ENCODE measurements around the gene APLP2. TPM values are rescaled to one million over a fixed set of nuclear protein-coding genes. Genes with fewer than 3 reads are reported as not detected.
"Not testable (repeated sequence)": the region's sequence is repeated elsewhere in the genome, so short reads cannot be mapped to it uniquely, and the experiment has no call there.

The APLP2 gene
- total RNA-seq, result 100 to 1,000 TPM in 3 of 4 donors, 10 to 100 TPM in 1; 86.6 to 530 (median 347) TPM

GRCh38 chr11:130069659-130070108, at the start of gene APLP2:
TSS of gene APLP2 (plus strand) at chr11:130069894. CDS start at chr11:130069978, 84 bp downstream.
- Histone ChIP-seq H3K36me3 (no peaks in the 10 kb centered on the region), H3K9me3 (no peaks in the 10 kb centered on the region), H3K4me1 (peaks cover 0 to 8% (median 3%) of the 10 kb centered on the region in 4 donors), H3K27ac (peak within 1 kb of the TSS; percentile 88 to 97 (median 94)), H3K4me3 (peak within 1 kb of the TSS; percentile 89 to 96 (median 93)), H3K27me3 (no peaks in the 10 kb centered on the region)
- DNase-seq, result peak; percentile 99 to 100 (median 100)
- peak; percentile 90 to 93 for TF ChIP-seq POLR2A (IDR thresholded peaks at IDR 0.05)
- TF ChIP-seq CTCF (IDR thresholded peaks at IDR 0.05), result no peak

- no peak for DNase-seq
- Histone ChIP-seq H3K4me3 (no peak overlapping the region), H3K27me3 (no peaks in the 10 kb centered on the region), H3K9me3 (peaks cover 0 to 4% (median 0%) of the 10 kb centered on the region in 4 donors), H3K4me1 (no peaks in the 10 kb centered on the region), H3K27ac (no peak overlapping the region), H3K36me3 (no peaks in the 10 kb centered on the region)
- TF ChIP-seq CTCF (IDR thresholded peaks at IDR 0.05) (no peak), POLR2A (IDR thresholded peaks at IDR 0.05) (no peak)
These were observed 49.4 kb upstream of the APLP2 start for GRCh38 chr11:130020323-130020722.

- not testable (repeated sequence) for H3K27me3 ChIP-seq, H3K4me3 ChIP-seq, H3K4me1 ChIP-seq, H3K27ac ChIP-seq, H3K9me3 ChIP-seq, DNase-seq, H3K36me3 ChIP-seq
These were observed 48.1 kb upstream of the APLP2 start for GRCh38 chr11:130021606-130022005.

- no peaks in the 10 kb centered on the region for H3K4me1 ChIP-seq
- H3K27me3 ChIP-seq, result no peaks in the 10 kb centered on the region
- peaks cover 0 to 4% (median 0%) of the 10 kb centered on the region in 4 donors for H3K9me3 ChIP-seq
- no peak overlapping the region for H3K27ac ChIP-seq
- no peak overlapping the region for H3K4me3 ChIP-seq
- no peak for DNase-seq
- no peak for TF ChIP-seq CTCF (IDR thresholded peaks at IDR 0.05)
- no peak for TF ChIP-seq POLR2A (IDR thresholded peaks at IDR 0.05)
- H3K36me3 ChIP-seq, result no peaks in the 10 kb centered on the region
These were observed 46.9 kb upstream of the APLP2 start for GRCh38 chr11:130022799-130023198.

- peaks cover 0 to 4% (median 0%) of the 10 kb centered on the region in 4 donors for H3K9me3 ChIP-seq
- H3K4me3 ChIP-seq, result no peak overlapping the region
- H3K27me3 ChIP-seq, result no peaks in the 10 kb centered on the region
- no peak overlapping the region for H3K27ac ChIP-seq
- TF ChIP-seq CTCF (IDR thresholded peaks at IDR 0.05), result no peak
- TF ChIP-seq POLR2A (IDR thresholded peaks at IDR 0.05), result no peak
- H3K36me3 ChIP-seq, result no peaks in the 10 kb centered on the region
- no peaks in the 10 kb centered on the region for H3K4me1 ChIP-seq
- peak in 1 of 3 donors; percentile 39 for DNase-seq
These were observed 46.5 kb upstream of the APLP2 start for GRCh38 chr11:130023204-130023603.

GRCh38 chr11:130024361-130024760, 45.3 kb upstream of the APLP2 start:
- peaks cover 0 to 4% (median 0%) of the 10 kb centered on the region in 4 donors for H3K9me3 ChIP-seq
- TF ChIP-seq CTCF (IDR thresholded peaks at IDR 0.05) (no peak), POLR2A (IDR thresholded peaks at IDR 0.05) (no peak)

More at GRCh38 chr11:130024361-130024760, 45.3 kb upstream of the APLP2 start:
- DNase-seq, result no peak
- no peaks in the 10 kb centered on the region for H3K4me1 ChIP-seq
- no peak overlapping the region for H3K4me3 ChIP-seq
- no peaks in the 10 kb centered on the region for H3K27me3 ChIP-seq
- no peaks in the 10 kb centered on the region for H3K36me3 ChIP-seq
- no peak overlapping the region for H3K27ac ChIP-seq

Data from Peyer's patch (tissue), 4 donors.